Hindlimb muscle (tissue), 1 donor: ENCODE measurements around the gene SECTM1. TPM values are rescaled to one million over a fixed set of nuclear protein-coding genes. Genes with fewer than 3 reads are reported as not detected.

Experiments
- DNase-seq: peaks from one replicate; pipeline ENCODE4 v3.0.0-alpha.2; 2013
- polyA plus RNA-seq: library from polyadenylated mRNA; unstranded; fragments of 120-200 nt; gene quantifications from one replicate; pipeline ENCODE4 v1.2.1, GENCODE V29; 2013; ENCODE audit not compliant: insufficient read length

SECTM1 gene
- polyA plus RNA-seq, 1 donor = 5.5 TPM

GRCh38 chr17:82346342-82347300, 13.1 kb upstream of the SECTM1 start:
- DNase-seq = no peak

- DNase-seq = no peak
Measured at GRCh38 chr17:82345151-82345976, 11.8 kb upstream of the SECTM1 start.

GRCh38 chr17:82344175-82344907, 10.8 kb upstream of the SECTM1 start:
- DNase-seq = no peak

- DNase-seq = no peak
Measured at GRCh38 chr17:82343560-82343959, 10.0 kb upstream of the SECTM1 start.

DNA sequence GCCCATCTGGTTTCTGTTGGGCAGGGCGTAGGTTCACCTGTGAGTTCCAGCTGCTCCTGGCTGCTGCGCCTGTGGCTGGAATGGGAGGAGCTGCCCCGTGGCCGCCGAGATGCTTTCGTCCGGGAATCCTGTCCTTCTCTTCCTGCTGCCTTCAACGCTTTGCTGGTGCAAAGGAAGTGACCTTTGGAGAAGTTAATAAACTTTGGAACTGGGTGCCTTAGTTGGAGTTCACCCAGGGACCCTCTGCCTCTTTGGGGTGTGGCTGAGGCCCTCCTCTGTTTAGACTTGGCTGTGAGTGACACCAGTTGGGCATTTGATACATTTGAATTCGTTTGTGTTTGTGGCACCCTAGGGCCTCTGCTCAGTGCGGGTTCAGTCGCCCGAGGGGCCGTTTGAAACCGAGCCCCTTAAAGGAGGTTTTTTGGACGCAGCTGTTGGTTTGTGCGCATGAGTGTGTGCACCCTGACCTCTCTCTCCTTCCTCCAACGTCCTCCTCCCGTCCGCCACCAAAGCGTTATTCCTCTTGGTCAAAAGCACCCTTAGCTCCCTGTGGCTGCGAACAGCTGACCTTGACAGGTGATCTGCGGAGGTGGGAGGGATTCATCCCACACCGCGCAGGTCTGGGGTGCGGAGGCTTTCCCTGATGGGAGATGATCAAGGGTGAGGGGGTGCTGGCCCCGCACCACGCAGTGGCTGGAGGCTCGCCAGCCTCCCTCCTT, 9.0 kb upstream of the SECTM1 start:
- DNase-seq = no peak

DNA sequence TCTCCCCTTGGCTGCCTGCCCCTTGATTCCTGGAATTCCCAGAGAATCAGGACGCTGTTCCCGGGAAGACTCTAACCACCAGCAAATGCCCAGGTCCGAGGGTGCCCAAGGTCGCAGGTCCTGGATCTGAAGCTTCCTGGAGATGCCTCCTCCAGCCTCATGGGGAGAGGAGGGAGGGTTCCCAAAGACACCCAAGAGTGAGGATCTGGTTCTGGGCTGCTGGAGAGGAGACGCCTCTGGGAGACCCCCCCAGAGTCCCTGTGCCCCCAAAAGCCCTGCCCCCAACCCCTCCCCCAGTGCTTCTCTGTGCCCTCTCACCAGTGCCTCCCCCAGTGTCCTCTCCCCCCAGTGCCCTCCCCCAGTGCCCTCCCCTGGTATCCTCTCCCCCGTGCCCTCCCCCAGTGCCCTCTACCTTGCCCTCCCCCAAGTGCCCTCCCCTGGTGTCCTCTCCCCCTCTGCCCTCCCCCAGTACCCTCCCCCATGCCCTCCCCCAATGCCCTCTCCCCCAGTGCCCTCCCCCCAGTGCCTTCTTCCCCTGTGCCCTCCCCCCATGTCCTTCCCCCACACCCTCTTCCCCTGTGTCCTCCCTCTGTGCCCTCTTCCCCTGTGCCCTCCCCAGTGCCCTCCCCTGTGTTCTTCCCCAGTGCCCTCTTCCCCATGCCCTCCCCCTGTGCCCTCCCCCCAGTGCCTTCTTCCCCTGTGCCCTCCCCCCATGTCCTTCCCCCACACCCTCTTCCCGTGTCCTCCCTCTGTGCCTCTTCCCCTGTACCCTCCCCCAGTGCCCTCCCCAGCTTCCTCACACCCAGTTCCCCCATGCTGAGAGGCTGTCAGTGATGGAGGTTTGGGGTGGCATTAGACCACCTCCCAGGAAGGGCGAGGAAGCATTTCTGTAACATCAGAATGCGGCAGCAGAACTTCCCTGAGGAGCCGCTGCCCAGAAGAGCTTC, 6.3 kb upstream of the SECTM1 start:
- DNase-seq = peak; percentile 45

DNA sequence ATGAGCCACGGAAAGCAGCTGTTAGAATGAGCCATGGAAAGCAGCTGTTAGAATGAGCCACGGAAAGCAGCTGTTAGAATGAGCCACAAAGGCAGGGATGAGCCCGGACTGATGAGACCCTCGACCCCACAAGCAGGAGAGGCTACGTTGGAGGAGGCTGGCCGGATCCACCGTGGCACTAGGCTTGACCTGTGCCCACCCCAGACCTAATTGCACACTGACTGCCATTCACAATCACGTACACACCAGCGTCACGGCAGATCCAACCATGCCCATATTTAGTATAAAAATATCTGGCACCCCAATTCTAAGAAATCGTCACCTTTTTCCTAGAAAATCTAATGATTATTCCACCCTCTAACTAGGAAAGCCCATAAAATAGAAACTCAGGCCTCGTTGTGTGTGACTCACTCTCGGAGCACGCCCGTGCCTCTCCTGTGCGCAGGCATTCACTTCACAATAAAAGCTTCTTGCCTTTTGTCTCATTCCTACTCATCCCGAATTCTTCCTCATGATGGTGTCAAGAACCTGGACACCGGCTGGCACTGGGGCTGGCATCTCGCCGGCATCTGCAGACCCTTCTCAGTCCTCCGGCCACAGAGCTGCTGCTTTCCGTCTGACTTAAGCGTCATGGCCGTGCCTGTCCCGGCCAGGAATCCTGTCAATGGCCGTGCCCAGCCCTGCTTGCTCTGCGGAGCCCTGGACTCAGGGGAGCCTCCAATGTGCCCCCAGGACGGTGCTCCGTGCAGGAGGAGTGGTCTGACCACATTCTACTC, 5.5 kb upstream of the SECTM1 start:
- peak; percentile 73 for DNase-seq

DNA sequence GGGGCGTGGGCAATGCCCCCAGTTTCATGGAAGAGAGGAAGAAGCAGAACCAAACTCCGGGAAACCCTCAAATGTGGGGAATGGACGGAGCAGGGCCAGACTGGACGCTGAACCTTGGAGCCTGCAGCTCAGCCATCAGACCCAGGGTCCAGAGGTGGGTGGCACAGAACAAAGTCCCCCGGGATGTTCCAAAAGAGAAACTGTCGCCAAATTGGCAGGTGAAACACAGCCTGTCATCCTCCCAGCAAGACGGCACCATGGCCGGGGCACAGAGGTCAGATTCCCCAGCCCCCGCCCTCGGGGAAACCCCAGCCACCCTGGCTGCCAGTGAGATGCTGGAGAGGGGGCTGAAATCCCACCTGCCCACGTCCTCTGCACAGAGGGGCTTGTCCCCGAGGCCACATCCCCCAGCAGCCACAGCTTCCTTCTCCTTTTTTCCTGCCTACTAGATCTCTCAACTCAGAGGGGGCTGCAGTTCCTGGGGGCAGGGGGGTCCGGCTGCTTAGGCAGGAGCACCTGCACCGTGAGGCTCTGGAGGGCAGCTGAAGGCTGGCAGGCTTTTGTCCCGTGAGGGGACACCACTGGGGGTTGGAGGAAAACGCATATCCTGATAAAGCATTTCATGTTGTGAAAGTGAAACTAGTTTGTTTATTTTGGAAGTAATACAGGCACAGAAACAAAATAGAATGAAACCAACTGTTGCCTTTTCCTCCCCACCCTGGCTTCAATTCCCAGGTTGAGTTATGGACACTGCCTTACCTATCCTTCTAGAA, 1.2 kb upstream of the SECTM1 start:
- no peak for DNase-seq

GRCh38 chr17:82334204-82334621, 647 bp upstream of the SECTM1 start:
- no peak for DNase-seq

DNA sequence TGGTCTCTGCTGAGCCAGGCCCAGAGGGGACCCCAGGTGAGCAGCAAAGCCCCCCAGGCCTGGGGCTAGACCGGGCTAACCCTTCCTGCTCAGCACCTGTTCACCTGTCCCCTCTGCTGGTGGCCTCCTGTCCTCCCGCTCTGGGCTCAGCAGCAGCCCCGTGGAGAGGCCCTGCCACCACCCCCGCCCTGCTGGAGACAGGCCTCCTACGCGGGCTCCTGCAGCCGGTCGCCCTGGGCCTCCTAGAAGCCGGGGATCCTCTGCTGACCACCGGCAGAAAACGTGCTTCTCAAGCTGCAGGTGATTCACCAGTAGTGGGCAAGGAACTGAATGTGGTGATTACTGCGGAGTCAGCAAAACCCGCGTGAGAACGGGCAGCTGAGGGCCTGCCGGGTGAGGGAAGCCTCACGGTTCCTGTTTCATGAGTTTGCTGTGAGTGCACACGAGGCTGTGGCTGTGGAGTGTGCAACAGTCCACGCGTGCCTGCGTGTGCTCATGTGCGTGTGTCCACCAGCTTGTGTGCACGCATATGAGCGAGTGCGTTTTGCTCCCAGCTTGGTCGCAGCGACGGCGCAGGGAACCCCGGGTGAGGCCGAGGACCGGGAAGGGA, 792 bp downstream of the SECTM1 start:
- DNase-seq = peak; percentile 46

DNA sequence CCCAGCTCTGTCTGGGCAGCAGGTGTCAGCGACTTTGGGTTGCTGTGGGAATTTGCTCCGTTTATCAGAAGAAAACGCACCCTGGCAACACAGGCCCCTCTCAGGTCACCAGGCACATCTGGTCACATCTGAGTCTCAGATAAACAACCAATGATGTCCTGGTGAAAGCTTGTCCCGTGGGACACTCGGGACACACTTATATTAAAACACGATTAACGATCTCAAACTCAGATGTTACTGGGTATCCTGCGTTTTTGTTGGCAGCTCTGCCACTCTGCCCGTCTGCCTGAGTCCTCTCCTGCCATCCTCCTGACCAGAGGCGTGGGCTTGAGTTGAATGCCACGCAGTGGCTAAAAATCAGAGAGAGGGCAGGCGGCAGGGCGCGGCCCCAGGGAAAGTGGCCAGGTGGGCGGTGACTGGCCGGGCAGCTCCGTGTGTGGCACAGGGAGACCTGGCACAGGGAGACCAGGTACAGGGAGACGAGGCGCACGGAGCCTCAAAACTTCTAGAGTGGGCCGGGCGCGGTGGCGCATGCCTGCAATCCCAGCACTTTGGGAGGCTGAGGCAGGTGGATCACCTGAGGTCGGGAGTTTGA, 2.1 kb downstream of the SECTM1 start:
- DNase-seq = no peak

GRCh38 chr17:82330322-82331239, 3.0 kb downstream of the SECTM1 start:
- DNase-seq = peak; percentile 67

- DNase-seq = no peak
Measured at GRCh38 chr17:82329683-82330321, 3.8 kb downstream of the SECTM1 start.

DNA sequence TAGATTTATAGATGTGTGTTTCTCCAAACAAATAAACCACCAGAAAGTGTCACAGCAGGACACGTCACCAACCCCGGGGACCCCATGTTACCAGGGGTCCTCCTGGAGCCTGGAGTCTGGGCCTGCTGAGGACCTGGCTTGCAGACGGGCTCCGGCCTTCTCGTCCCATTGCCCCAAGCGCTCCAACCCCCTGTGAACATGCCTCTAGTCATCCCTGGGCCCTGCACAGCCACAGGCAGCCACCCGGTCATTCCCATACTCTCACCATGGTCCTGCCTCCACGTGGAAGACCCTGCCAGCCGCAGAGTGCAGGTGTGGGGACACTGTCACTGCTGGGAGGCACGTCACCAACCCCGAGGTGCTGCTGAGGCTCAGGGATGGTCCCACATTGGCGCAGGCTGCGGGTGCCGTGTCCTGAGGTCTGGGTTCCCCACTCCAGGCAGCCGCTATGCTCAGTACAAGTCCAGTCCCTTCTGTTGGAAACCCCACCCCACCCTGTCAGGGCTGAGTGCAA, 4.5 kb downstream of the SECTM1 start:
- DNase-seq = no peak

DNA sequence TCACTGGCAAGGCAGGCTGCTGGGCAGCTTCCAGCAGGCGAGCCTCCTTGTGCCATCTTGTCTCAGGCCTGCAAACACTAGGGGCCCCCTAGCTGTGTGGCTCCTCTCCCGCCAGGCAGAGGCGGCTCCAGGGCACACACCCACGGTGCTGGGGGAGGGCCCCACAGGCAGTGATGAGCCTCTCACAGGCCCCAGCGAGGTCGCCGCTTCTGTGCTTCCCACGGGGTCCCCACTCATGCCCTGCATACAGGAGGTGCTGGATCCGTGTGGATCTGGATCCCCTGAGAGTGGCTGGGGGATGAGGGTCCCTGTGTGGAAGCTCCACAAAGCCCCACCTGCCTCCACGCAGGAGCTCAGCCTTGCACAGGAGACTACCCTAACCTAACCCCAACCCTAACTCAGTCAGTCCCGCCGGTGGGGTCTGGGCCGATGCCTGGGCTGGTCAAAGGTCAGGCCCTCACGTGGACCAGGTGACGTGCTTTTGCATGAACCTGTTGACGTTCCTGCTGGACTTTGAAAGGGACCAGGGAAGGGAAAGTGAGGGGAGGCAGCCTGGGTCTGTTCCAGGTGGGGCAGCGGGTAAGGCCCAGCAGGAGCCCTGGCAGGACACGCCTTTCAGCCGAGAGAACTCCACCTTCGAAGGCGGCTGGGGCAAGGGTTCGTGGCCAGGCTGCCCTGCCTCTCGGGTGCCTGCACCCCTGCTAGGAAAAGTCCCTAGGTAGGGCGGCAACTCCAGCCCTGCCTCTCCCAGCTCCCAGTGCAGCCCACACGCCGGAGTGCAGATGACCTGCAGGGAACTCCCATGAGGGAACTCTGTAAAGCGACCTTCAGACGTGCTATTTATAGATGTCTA, 5.2 kb downstream of the SECTM1 start:
- no peak for DNase-seq
